GM19351 (cell line): ENCODE data around the gene ABHD8.
A peak's percentile ranks its signal among the peaks of the same experiment; 100 is the strongest.

Experiments
- ATAC-seq: cut with Tn5 transposase; IDR thresholded peaks from one replicate; pipeline ENCODE4 v1.9.1; 2021; ENCODE audit warnings: mild to moderate bottlenecking, moderate library complexity; ENCODE audit not compliant: unreplicated experiment

The ABHD8 gene

DNA sequence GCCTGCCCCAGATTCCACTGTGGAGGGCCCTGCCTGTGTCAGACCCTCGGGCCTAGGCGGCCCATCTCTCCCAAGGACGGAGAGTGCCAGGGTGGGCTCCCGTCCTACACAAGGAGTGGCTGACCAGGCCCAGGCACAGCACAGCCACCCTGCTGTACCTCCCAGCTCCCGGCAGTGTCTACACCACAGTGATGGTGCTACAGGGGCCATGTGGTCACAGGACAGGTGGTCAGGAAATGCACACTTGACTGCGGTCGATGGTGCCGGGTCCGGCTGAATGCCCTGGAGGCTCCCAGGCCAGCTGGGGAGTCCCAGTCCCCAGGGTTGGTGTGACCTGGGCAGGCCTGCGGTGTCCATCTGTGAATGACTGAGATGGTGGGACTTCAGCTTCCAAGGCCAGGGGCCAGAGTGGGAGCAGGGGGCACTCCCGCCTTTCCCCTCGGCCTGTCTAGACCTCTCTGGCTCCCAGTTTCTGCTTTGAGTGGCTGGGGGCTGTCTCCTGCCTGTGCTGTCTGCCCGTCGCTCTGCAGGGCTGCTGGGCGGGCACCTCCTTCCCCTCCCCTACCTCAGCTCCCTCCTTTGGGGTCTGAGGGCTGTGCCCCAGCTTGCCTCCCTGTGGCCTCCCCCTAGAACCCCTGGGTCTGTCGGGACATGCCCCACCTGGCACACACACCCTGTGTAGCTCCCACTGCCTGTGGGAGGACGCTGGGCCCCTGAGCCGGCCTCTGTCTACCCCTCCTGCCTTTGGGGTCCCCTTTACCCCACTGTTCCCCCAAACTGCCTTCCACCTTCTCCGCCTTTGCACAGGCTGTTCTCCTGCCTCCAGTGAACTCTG lies 18.6 kb upstream of the ABHD8 start:
- no peak for ATAC-seq

DNA sequence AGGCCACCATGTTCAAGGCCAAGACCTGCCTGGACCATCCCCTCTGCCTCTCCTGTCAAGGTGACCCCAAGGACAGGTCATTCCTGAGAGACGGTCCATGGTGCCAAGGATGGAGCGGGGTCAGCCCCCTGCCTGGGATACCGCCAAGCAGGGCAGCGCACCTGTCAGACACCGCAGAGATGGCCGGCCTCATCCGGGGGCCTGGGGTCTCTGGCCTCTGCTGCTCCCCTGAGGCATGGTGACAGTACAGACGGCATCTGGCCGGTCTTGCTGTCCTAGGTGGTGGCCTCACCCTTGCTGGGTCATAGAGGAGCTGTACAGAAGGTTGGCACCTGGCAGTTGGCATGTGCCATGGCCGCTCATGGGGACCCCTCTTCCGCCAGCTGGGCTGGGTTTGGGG lies 17.2 kb upstream of the ABHD8 start:
- ATAC-seq, result no peak

DNA sequence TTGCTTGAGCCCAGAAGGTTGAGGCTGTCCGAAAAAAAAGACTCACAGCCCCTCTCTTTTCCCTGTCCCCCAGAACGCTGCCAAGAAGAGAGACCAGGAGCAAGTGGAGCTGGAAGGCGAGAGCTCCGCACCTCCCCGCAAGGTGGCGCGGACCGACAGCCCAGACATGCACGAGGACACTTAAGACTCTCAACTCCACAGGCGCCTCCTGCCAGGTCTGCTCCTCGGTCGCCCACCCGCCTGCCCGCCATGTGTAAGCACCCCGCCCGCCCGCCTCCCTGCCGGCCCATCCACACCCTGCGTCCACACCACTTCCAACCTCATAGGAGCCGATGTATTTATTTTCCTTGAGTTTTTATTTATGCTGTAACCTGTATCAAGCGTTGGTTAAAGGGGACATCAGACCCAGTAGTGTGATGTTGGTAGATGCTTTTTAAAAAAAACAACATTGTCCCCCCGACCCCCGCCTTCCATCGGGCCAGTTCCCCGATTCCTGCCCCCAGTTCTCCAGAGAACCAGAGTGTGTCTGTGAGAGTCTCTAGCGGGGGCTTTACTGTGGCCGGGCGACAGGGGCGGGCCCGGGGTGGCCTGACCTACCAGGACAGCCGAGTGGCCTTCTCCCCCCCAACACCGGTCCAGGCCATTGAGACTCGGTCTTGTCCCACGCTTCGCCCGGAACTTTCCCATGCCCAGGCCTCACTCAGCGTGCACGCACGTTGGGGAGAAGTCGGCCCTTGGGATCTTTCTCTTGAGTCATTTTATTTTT lies 16.4 kb upstream of the ABHD8 start:
- no peak for ATAC-seq

DNA sequence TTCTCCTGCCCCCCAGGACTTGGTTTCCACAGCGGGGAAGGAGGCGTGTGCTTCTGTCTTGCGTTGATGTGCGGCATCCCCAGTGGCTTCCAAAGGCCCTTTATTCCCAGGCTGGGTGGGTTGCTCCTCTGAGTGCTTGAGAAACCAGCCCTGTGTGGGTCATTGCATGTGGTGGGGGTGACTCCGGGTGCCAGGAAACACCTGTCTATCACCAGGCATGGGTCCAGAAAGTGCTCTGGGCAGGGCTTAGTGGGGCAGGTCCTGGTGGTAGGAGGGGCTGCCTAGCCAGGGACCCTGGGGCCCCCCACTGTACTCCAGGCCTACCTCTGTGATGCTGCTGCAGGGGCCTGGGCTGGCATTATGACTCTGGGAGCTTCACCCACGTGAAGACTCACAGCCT lies 15.7 kb upstream of the ABHD8 start:
- ATAC-seq, result no peak

DNA sequence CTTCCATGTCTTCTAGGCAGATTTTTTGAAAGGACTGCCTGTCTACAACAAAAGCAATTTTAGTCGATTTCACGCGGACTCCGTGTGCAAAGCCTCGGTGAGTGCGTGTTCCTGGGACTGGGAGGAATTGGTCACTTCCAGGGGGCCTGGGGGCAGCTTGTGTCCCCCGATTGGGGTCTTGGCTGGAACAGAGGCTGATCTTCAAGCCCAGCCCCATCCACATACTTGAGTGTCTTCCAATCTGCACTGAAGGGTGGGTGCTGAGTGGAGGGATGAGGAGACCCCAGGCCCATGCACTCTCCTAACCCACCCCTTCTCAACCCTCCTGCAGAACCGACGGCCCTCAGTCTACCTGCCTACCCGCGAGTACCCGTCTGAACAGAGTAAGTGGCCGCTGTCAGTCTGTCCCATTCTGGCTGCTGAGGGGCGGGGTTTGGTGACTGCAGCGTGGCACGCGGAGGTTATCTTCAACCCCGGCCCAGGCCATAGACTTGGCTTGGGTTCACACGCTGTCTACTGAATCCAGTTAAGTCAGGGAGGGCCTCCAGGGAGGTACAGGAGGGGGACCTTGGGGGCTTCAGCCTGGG lies 10.9 kb upstream of the ABHD8 start:
- no peak for ATAC-seq

DNA sequence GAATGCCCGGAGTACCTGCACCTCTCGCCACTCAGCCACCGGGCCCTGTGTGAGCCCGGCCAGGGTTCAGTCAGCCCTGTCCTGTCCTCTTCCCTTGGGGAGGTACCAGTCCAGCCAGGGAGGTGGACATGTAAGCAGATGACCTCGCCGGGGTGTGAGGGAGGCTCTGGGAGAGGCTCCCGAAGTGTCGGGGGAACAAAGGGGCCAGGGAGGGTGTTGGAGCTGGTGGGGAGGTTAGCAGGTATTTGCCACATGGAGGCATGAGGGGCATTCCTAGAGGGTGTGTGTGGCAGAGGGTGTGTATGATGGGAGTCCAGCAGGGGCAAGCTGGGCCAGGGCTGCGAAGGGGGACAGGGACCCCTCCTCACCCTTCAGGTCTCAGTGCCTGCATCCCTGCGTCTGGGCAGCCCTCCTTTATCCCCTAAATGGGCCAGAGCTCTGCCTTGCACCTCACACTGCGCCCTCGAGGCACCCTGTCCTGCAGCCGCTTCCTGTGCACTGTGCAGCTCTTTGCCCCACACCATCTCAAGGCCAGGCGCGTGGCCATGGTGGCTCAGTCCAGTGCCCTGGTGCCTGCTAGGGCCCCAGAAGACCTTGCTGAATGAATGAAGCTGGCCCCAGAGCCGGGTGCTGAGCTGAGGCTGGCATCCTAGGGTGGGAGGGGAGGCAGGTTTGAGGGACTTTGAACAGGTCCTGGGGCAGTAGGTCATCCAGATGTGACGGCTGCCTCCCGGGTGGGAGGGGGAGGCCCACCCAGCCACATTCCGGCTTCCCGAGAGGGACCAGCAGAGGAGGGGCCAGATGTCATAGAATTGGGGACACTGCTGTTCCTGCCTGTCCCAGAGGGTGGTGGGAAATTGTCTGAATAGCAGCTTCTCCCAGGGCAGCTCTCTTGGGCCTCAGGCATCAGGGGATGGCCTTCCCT lies 9.2 kb upstream of the ABHD8 start:
- ATAC-seq, result no peak

DNA sequence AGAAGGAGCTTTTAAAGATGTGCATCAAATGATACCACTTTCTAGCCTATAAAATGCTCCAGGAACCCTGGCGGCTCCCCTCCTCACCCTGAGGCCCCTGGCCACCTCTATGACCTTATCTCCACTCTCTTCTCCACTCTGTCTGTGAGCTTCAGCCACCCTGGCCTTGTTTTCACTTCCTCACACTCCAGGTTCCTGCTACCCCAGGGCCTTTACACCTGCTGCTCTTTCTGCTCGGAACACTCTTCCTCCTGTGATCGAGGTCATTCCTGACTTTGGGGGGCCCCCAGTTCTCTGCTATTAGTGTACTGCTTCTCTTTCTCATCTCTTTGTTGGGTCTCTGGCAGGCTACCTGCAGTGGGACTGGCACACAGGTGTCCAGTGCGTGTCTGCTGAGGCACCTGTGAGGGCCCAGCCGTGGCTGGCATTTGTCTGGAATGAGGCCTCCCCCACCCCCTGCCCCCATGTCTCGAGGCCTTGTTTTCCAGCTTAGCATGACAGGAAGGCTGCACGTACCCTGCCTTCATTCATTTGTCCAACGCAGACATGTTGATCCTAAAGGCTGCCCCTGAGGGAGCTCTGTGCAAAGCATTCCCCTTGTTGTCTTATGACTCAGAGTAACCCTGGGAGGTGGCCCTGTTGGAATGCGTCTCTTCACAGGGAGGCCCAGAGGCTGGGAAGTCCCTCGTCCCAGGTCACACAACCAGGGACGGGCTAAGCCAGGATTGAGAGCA lies 8.4 kb upstream of the ABHD8 start:
- ATAC-seq, result no peak

DNA sequence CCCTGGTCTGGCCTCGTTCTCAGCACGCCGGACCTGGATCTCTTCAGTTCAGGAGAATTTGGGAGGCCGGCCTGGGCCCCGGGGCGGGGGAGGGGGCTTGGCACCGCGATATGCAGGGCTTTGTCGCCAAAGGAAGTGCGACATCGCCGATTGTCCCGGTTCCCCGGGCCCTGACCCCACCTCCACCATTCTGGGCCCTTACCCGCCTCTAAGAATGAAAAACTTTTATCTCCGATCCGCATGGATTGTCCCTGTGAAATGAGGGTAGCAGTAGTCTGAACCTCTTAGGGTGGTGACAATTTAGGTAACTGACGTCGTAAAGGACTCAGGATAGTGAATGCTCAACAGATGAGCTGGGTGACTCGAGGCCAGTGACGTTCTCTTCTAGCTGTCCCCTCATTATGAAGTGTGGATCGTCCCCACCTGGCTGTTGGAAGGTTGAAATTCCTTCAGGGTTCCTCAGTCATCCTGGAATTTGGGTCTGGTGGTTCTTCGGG lies 6.8 kb upstream of the ABHD8 start:
- no peak for ATAC-seq

DNA sequence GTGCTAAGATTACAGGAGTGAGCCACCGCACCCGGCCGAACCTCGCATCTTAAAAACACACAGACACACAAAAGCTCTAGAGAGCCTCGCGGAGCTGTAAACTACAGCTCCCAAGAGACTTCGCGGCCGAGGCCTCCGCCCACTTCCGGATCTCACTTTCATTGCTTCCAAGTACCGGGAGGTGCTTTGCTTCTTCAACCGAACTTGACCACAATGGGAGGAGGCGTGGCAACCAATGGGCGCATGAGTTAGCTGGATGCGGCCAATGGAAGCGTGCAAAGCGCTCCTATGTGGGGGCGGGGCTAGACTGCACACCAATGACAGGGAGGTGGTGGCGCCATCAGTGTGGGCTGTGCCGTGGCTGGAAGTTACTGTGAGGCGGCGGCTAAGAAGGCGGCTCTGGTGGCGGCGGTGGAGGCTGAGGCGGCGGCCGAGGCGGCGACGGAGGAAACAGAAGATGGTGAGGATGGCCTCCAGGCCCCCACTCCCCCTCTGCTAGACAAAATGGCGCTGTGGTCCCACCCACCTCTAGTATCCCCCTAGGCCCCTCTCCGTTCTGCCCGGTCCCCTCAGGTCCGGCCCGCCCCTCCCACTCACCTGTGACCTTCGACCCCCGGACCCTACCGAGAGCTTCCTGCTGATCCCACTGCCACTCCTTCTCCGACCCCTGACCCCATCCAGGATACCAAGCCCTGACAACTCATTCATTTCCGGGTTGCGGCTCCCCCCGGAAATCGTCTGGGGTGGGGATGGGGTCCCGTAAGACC lies 6.2 kb upstream of the ABHD8 start, which contains the start of gene DDA1:
Gene DDA1 (plus strand): TSS at position 366 of the 767 bp plus-strand sequence. CDS start 92 bp downstream, at position 458.
- ATAC-seq, result peak; percentile 62

DNA sequence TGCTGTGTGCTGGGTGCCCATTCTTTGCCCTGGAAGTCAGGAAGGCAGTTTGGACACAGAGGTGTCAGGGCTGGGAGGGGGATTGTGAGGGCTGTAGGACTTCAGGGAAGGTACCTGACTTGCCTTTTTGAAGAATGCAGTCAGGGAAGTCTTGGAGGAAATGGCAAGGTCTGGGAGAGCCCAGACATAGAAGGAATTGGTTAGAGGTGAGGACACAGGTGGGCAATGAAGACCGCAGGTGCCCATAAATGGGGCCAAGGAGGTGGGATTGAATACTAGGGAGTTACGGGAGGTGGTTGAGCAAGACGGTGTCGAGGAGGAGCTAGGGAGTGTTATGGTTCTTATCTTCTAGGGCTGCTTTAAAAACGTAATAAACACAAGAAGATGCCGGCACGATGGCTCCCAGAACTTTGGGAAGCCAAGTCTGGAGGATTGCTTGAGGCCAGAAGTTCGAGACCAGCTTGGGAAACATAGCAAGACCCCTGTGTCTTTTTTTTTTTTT lies 4.7 kb upstream of the ABHD8 start:
- no peak for ATAC-seq

DNA sequence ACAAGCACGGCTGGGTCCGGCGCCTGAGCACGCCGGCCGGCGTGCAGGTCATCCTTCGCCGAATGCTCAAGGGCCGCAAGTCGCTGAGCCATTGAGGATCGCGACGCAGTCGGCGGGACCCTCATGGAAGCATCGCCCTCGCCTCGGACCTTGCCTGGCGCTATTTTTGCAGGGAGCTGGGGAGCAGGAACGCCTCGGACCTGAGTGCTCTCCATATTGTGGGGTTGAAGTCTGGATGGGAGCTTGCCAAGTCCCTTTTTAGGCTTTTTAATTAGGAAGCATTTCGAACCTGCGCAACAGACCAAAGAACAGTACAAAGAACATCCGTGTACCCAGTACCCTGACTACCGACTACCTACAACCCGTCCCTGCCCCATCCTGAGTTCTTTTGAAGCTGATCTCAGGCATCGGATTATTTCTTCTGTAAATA lies 3.1 kb upstream of the ABHD8 start:
- ATAC-seq, result no peak

DNA sequence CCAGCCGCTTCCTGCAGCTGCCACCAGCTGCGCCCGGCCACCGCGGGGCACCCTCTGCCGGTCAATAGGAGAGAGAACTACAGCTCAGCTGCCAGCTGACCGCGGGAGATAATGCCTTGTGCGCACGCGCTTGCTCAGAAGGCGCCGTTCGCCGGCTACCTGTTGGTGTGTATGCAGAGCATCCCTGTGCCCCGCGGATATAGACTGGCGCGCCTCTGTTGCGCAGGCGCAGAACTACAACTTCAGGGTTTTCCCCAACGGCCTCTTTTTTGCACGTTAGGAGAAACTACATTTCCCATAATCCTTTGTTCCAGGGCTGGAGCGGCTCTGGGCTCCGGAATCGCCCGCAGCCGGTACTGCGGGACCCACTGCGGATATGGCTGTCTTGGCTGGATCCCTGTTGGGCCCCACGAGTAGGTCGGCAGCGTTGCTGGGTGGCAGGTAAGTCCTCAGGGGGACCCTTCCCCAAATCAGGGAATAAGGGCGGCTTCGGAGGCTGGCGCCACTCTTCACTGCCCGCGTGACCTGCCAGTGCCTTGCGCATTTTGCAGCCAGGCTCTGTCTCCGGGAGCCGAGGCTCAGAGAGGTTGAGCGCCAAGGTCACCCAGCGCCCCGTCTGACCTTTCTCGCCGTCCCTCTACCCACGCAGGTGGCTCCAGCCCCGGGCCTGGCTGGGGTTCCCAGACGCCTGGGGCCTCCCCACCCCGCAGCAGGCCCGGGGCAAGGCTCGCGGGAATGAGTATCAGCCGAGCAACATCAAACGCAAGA lies 2.5 kb upstream of the ABHD8 start, which contains the start of gene MRPL34:
Gene MRPL34 (plus strand): TSS at position 356 of the 768 bp plus-strand sequence. CDS start 21 bp downstream, at position 377.
- peak; percentile 58 for ATAC-seq

DNA sequence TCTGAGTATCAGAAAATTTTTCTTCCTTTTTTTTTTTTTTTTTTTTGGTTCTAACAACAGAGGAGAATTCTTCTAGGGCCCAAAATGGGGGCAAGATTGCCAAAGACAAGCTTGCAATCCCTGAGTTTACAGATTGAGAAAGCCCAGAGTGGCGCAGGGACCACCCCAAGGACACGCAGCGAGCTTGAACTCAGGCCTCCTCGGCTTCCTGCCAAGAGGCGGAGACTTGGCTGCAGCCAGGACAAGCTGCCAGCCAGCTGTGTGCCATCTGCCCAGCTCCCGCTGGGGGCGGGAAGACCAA lies 1.9 kb upstream of the ABHD8 start:
- ATAC-seq, result no peak

DNA sequence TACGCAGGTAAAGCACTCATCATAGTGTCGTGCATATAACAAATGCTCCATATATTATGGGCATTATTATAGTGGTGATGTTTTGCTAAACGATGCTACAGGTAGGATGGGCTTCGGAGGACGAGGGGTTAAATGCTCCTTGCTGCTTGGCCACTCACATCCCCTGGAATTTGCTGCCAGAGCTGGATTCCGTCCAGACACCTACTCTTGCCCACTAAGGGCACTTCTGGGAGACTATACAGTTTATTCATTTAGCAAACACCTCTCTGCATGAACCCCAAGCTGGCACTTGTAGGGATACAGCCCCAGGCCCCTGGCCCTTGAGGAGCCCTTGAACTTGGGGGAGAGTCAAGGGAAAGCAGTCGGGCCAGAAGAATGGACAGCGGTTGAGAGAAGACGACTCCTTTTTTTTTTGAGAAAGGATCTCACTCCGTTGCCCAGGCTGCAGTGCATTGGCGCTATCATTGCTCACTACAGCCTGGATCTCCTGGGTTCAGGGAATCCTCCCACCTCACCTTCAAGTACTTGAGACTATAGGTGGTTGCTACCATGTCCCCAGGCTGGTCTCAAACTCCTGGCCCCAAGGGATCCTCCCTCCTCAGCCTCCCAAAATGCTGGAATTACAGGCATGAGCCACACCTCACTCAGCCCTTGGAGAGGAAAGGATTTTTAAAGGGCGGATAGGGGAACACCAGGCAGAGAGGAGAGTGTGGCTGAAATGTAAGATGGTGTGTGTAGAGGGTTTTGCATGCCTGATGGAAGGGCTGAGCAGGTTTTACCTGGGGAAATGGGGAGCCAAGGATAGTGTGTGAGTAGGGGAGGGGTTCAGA lies 1.4 kb upstream of the ABHD8 start:
- no peak for ATAC-seq

DNA sequence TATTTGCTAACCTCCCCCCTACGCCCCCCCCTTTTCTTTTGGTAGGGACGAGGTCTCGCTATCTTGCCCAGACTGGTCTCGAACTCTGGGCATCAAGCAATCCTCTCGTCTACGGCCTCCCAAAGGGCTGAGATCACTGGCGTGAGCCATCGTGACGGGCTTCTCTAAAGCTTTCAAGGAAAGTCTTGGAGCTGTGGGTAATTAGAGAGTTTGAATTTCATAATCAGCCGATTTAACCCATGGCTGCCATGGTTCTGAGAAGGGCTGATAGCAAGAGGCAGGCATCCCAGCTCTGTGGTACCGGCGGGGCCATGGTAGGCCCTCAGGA lies 679 bp upstream of the ABHD8 start:
- no peak for ATAC-seq

DNA sequence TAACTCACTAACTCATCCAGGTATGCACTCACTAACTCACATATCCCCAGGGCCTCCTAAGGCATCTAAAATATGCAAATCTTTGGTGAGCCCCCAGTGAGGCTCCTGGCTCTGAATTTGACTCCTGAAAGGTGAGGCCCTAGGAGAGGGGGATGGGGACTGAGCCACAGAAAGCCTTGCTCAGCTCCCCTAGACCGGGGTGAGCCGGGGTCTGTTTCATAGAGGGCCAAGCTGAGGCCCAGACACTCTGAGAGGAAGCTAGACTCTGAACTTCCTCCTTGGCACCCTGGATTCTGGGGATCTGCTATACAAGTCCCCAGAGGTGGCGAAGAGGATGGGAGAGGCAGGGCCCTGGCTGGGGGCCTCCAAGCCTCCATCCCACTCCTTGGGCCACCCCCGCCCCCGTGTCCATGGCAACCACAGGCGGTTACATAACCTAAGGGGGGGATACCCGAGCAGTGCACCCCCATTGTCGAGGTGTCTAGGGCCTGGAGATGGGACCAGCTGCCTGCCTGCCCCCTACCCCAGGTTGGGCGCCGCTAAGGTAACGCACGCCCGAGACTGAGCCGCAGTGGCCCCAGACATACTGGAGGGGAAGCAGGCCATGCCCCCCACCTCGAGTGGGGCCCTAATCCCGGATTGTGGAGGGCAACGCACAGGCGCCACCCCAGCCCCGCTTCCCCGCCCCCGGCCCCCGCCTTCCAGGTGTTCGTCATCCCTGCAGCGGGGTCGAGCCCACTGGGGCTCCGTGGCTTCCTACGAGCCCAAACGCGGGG lies 646 bp downstream of the ABHD8 start:
- no peak for ATAC-seq
